K562 (cell line): ENCODE measurements around the gene BMP2K. TPM values are rescaled to one million over a fixed set of nuclear protein-coding genes. Genes with fewer than 3 reads are reported as not detected.

Experiments used
- ATAC-seq: fragments of 200-7000 bp; cut with Tn5 transposase; 3 replicates; pipeline ENCODE4 v1.9.1; 2020; ENCODE audit warnings: moderate library complexity
- BruUV-seq: library from RNA; stranded (reverse); fragments of 400-500 nt; replicated peaks from 2 replicates; lab custom pipeline; 2021; lab: Mats Ljungman, UMichigan
- CTCF ChIA-PET: fragments of 300-600 bp; formaldehyde crosslinking; extraction: SDS; loops from one replicate; lab custom pipeline; 2021; ENCODE audit warnings: low intra/inter-chr PET ratio; lab: Yijun Ruan, JAX
- POLR2A ChIA-PET: fragments of 300-600, 350-650 bp; sonication (Branson Sonifier 250); formaldehyde crosslinking; extraction: SDS; loops from one replicate; lab custom pipeline; 2021; ENCODE audit warnings: antibody characterized with exemption, inconsistent platforms; lab: Yijun Ruan, JAX
- DNase-seq, 4 experiments: peaks; one replicate each; pipeline versions ENCODE4 v3.0.0 to v3.0.0-alpha.2; 2011 to 2018; ENCODE audit warnings: low spot score in 3 of 4, mixed read lengths in 3 of 4; ENCODE audit errors: extremely low read depth in 1 of 4
- FAIRE-seq: peaks from 2 replicates; lab custom pipeline; 2011; peaks lifted over from hg19 to GRCh38; lab: Jason Lieb, UNC
- H2AFZ ChIP-seq: 2 replicates; pipeline ENCODE4 v1.6.0; 2011; ENCODE audit warnings: low read depth, low read length, control low read depth, inconsistent platforms
- H3K27ac ChIP-seq: fragments of 200-600 bp; 3 replicates; pipeline ENCODE4 v1.8.0; 2011; ENCODE audit warnings: low read depth, mild to moderate bottlenecking, control low read depth, inconsistent platforms, low read length, moderate library complexity, mixed read lengths; ENCODE audit errors: extremely low read depth
- H3K27me3 ChIP-seq, 2 experiments: fragments of 300-600 bp in 1 of 2; 2 replicates in 1 of 2; 3 replicates in 1 of 2; pipeline versions ENCODE4 v1.6.0 to v1.8.0; 2011; ENCODE audit warnings: inconsistent platforms in 2 of 2, low read length in 2 of 2, mild to moderate bottlenecking in 1 of 2, mixed read lengths in 1 of 2, moderate library complexity in 1 of 2; ENCODE audit not compliant: control insufficient read depth in 2 of 2, insufficient read depth in 2 of 2
- H3K36me3 ChIP-seq: fragments of 300-600 bp; 3 replicates; pipeline ENCODE4 v1.8.0; 2011; ENCODE audit warnings: mild to moderate bottlenecking, low read length, inconsistent platforms; ENCODE audit not compliant: control insufficient read depth, insufficient read depth
- H3K4me1 ChIP-seq, 2 experiments: fragments of 200-600 bp in 1 of 2; replicated peaks in 1 of 2; 2 replicates in 1 of 2; 3 replicates in 1 of 2; pipeline versions ENCODE4 v1.5.1 to v1.8.0; 2011; ENCODE audit warnings: inconsistent platforms in 2 of 2, low read length in 2 of 2, mild to moderate bottlenecking in 1 of 2, mixed read lengths in 1 of 2, moderate library complexity in 1 of 2; ENCODE audit not compliant: control insufficient read depth in 2 of 2, insufficient read depth in 2 of 2
- H3K4me2 ChIP-seq: 2 replicates; pipeline ENCODE4 v1.6.1; 2011; ENCODE audit warnings: low read length, control low read depth, inconsistent platforms, mixed read lengths; ENCODE audit not compliant: insufficient read depth
- H3K4me3 ChIP-seq: fragments of 200-600 bp; sonication (generic), shearing (Covaris generic); 2 replicates; pipeline ENCODE4 v1.5.1; 2016; ENCODE audit warnings: control low read depth, inconsistent platforms
- H3K79me2 ChIP-seq: fragments of 200-600 bp; 3 replicates; pipeline ENCODE4 v1.8.0; 2011; ENCODE audit warnings: low read length, inconsistent platforms; ENCODE audit not compliant: control insufficient read depth, insufficient read depth
- H3K9ac ChIP-seq, 2 experiments: 2 replicates each; pipeline versions ENCODE4 v1.6.0 to v1.6.1; 2011; ENCODE audit warnings: low read depth in 2 of 2, low read length in 2 of 2, control low read depth in 1 of 2, inconsistent platforms in 1 of 2, mild to moderate bottlenecking in 1 of 2, mixed read lengths in 1 of 2; ENCODE audit not compliant: insufficient read depth in 1 of 2
- H3K9me1 ChIP-seq: one replicate; pipeline ENCODE4 v1.6.0; 2011; ENCODE audit warnings: inconsistent platforms, mild to moderate bottlenecking, low read length, moderate library complexity; ENCODE audit not compliant: control insufficient read depth, insufficient read depth
- H3K9me3 ChIP-seq: replicated peaks from 2 replicates; pipeline ENCODE4 v1.5.1; 2011; ENCODE audit warnings: low read depth, low read length, inconsistent platforms; ENCODE audit not compliant: control insufficient read depth, insufficient read depth
- H4K20me1 ChIP-seq: replicated peaks from 2 replicates; pipeline ENCODE4 v1.6.1; 2011; ENCODE audit warnings: low read length, inconsistent platforms, mixed read lengths; ENCODE audit not compliant: control insufficient read depth, insufficient read depth
- ELF4 ChIP-seq: fragments of 450-650 bp; formaldehyde crosslinking; IDR thresholded peaks from 2 replicates; pipeline ENCODE4 v1.4.0; 2022; ENCODE audit warnings: missing genetic modification characterization
- ETV1 ChIP-seq: fragments of 450-650 bp; conservative IDR thresholded peaks from 2 replicates; pipeline ENCODE4 v1.6.1; 2016; ENCODE audit warnings: missing genetic modification characterization, control low read depth, low read depth, missing compliant biosample characterization
- GATA2 ChIP-seq: sonication (generic); formaldehyde crosslinking; IDR thresholded peaks from 2 replicates; pipeline ENCODE4 v1.4.0; 2020; ENCODE audit warnings: mild to moderate bottlenecking, missing genetic modification reagents
- GTF2A2 ChIP-seq: IDR thresholded peaks from 2 replicates; pipeline ENCODE4 v1.6.1; 2016; ENCODE audit warnings: mild to moderate bottlenecking, missing genetic modification characterization, missing compliant biosample characterization
- GTF2B ChIP-seq: IDR thresholded peaks from 2 replicates; pipeline ENCODE4 v1.6.1; 2011; ENCODE audit not compliant: insufficient read length; ENCODE audit errors: extremely low read depth
- HNRNPH1 ChIP-seq: fragments of 200-400 bp; formaldehyde crosslinking; optimal IDR thresholded peaks from 2 replicates; pipeline ENCODE3; 2017; ENCODE audit warnings: low read depth, mild to moderate bottlenecking, low read length, moderate library complexity
- LARP7 ChIP-seq: fragments of 450-650 bp; IDR thresholded peaks from 2 replicates; pipeline ENCODE4 v1.6.1; 2016
- MEF2A ChIP-seq: IDR thresholded peaks from 2 replicates; pipeline ENCODE4 v1.6.1; 2011; ENCODE audit warnings: low read depth, mild to moderate bottlenecking, low read length, moderate library complexity; ENCODE audit not compliant: control insufficient read depth
- NONO ChIP-seq, 2 experiments: fragments of 200-400 bp in 1 of 2; fragments of 450-650 bp in 1 of 2; formaldehyde crosslinking in 1 of 2; IDR thresholded peaks; 2 replicates each; pipeline ENCODE4 v1.6.1; 2017; ENCODE audit warnings: low read depth in 2 of 2, mild to moderate bottlenecking in 2 of 2, moderate library complexity in 2 of 2, low read length in 1 of 2
- PHTF2 ChIP-seq: fragments of 250-450 bp; sonication (Bioruptor Pico); IDR thresholded peaks from 2 replicates; pipeline ENCODE4 v1.5.0; 2021; ENCODE audit warnings: mild to moderate bottlenecking
- RBM39 ChIP-seq: fragments of 200-400 bp; formaldehyde crosslinking; optimal IDR thresholded peaks from 2 replicates; pipeline ENCODE3; 2018; ENCODE audit warnings: low read depth, low read length
- RREB1 ChIP-seq: fragments of 250-450 bp; sonication (Bioruptor Pico); IDR thresholded peaks from 2 replicates; pipeline ENCODE4 v1.4.0; 2020
- SRF ChIP-seq, 2 experiments: fragments of 250-450, 450-650 bp in 1 of 2; sonication (Bioruptor Pico) in 1 of 2; sonication (generic) in 1 of 2; formaldehyde crosslinking; IDR thresholded peaks; 2 replicates each; pipeline versions ENCODE4 v1.5.0 to v1.5.1; 2020 to 2022; ENCODE audit warnings: mild to moderate bottlenecking in 1 of 2, missing genetic modification reagents in 1 of 2
- TAF7 ChIP-seq: fragments of 450-650 bp; IDR thresholded peaks from 2 replicates; pipeline ENCODE4 v1.6.1; 2016; ENCODE audit warnings: missing genetic modification characterization, missing compliant biosample characterization
- XRCC4 ChIP-seq: IDR thresholded peaks from one replicate; pipeline ENCODE4 v1.6.1; 2011; ENCODE audit not compliant: insufficient read depth, insufficient read length; ENCODE audit errors: extremely low read depth
- ZNF586 ChIP-seq: fragments of 450-650 bp; formaldehyde crosslinking; conservative IDR thresholded peaks from 2 replicates; pipeline ENCODE4 v1.4.0; 2020; ENCODE audit warnings: mild to moderate bottlenecking, moderate library complexity
- ZZZ3 ChIP-seq: fragments of 450-650 bp; IDR thresholded peaks from 2 replicates; pipeline ENCODE4 v1.6.1; 2016; ENCODE audit warnings: antibody characterized with exemption, mild to moderate bottlenecking, moderate library complexity
- WGBS: fragments of 100-300 bp; shearing (Covaris generic); methylation state at CpG from one replicate; pipeline ENCODE4 v1.1.6; 2016; ENCODE audit warnings: low coverage, mixed read lengths; ENCODE audit not compliant: insufficient coverage; ENCODE audit errors: missing lambda C conversion rate; 5-methylcytosine and 5-hydroxymethylcytosine counted together
- in situ Hi-C: fragments of 300-500 bp; cut with MboI; formaldehyde crosslinking; loops from 4 replicates; pipeline ENCODE4 v1.15.0; 2018; ENCODE audit warnings: inconsistent platforms, mixed read lengths
- intact Hi-C: fragments of 100-400 bp; cut with micrococcal nuclease; formaldehyde crosslinking; loops from 2 replicates; pipeline ENCODE4 v1.14.2; 2022
- polyA plus RNA-seq, 8 experiments: library from polyadenylated mRNA; depleted of rRNA in 4 of 8; stranded (reverse) in 5 of 8; unstranded in 3 of 8; fragments of >200 nt; fragmentation: Nextera tagmentation in 2 of 8; fragmentation: Illumina TruSeq in 1 of 8; extraction: Ambion mirVana in 2 of 8; extraction: Trizol in 1 of 8; gene quantifications; 2 replicates each; pipeline versions ENCODE4 v1.2.1 to v1.2.3, GENCODE V29; 2011 to 2014; ENCODE audit warnings: inconsistent platforms in 1 of 8, missing spikeins in 1 of 8
- total RNA-seq, 7 experiments: library from RNA; depleted of rRNA in 6 of 7; stranded (reverse); fragments of >200 nt in 6 of 7; fragmentation: Illumina TruSeq in 2 of 7; extraction: Trizol in 2 of 7; gene quantifications; 2 replicates each; pipeline versions ENCODE4 v1.2.1 to v1.2.3, GENCODE V29; 2011 to 2021; ENCODE audit warnings: low replicate concordance in 1 of 7

The BMP2K gene
- total and polyA plus RNA-seq, 9 of the 15 experiments (the other 6 are each of a cell fraction or from before 2014, with no cell fraction given) = 17.0 to 217 (median 104) TPM

DNA sequence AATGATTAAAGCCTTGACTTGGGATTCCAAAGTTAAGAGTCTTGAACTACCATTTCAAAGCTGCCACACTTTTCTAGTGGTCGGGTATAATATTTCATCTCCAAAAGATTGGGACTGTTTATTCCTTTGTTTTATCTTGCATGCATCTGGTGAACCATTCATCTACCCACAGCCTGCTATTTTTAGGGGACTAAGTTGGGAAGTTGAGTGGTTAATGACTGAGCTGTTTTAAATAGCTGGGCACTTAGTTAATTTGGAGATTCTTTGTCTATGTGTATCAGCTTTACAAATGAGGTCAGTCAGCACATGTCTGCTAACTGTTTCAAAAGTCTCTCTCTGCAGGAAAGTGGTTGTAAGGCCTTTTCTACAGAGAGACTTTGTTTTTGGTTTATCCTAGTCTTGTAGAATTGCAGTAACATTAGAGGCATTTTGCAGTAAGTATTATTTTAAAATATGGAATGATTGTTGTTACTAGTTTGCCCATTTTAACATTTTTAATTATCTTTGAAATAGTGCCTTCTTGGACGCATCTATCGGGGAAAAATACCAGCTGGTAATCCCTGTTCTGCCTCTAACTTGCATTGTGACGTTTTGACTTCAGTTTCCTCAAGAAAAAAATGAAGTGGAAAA is 8.2 kb downstream of the BMP2K start:
- H3K36me3 ChIP-seq = peaks cover 86% of the 10 kb centered on the region
- peak overlapping the region; percentile 44; the same call in 1 of the 2 replicates for H3K4me2 ChIP-seq
- H3K79me2 ChIP-seq = peaks cover 100% of the 10 kb centered on the region
- in situ Hi-C loops (no loop called here), intact Hi-C loops (no loop called here)
- H3K27me3 ChIP-seq = no peaks in the 10 kb centered on the region
- WGBS = 40% methylated on average over 4 of the region's 4 CpGs
- peak overlapping the region in 1 of 2 experiments; percentile 41; a peak in 1 of 4 replicates for H3K9ac ChIP-seq
- no peak overlapping the region for H3K4me3 ChIP-seq
- H3K9me3 ChIP-seq = no peaks in the 10 kb centered on the region
- peak; percentile 74 for FAIRE-seq
- BruUV-seq = no TSS peak
- peak overlapping the region; percentile 61; the same call in 2 of the 3 replicates for H3K27ac ChIP-seq
- peak; percentile 2 for ATAC-seq
- CTCF ChIA-PET = no interaction called here
- peaks cover 24% of the 10 kb centered on the region for H4K20me1 ChIP-seq
- H3K9me1 ChIP-seq = peaks cover 4% of the 10 kb centered on the region
- POLR2A ChIA-PET = interaction anchor here (0.7 to 2.2 kb wide), 3 partner anchors 9 to 147 kb away, joined by 3 to 5 read pairs (median 3); partner anchors contain the start of gene BMP2K
- peaks cover 10 to 73% of the 10 kb centered on the region in 2 experiments; a peak in 4 of 5 replicates for H3K4me1 ChIP-seq
- peak in 1 of 4 experiments; percentile 56 for DNase-seq
- no peak overlapping the region for H2AFZ ChIP-seq
- TF ChIP-seq RREB1 (CRISPR knock-in tag) (no peak), ETV1 (no peak), LARP7 (no peak), GTF2B (no peak), ZNF586 (CRISPR knock-in tag) (no peak), HNRNPH1 (no peak), ELF4 (CRISPR knock-in tag) (no peak), GTF2A2 (tag) (no peak), TAF7 (no peak), RBM39 (no peak), NONO (IDR thresholded peaks at IDR 0.05; ENCODE audit: low read depth in 2 of 2, low read length in 1 of 2) (no peak), MEF2A (peak; percentile 92), ZZZ3 (no peak), PHTF2 (CRISPR knock-in tag) (no peak), GATA2 (CRISPR knock-in tag) (no peak), XRCC4 (no peak), SRF (CRISPR knock-in tag; IDR thresholded peaks at IDR 0.05) (no peak)
